HG02588 (cell line): ENCODE measurements around the gene ESYT2.

Experiments used
- ATAC-seq: cut with Tn5 transposase; IDR thresholded peaks from one replicate; pipeline ENCODE4 v1.9.1; 2021; ENCODE audit warnings: mild to moderate bottlenecking, moderate library complexity; ENCODE audit not compliant: unreplicated experiment

The ESYT2 gene

GRCh38 chr7:158745057-158745715, 84.1 kb downstream of the ESYT2 start:
- ATAC-seq = no peak

- no peak for ATAC-seq
Measured at GRCh38 chr7:158744070-158744469, 85.2 kb downstream of the ESYT2 start.

DNA sequence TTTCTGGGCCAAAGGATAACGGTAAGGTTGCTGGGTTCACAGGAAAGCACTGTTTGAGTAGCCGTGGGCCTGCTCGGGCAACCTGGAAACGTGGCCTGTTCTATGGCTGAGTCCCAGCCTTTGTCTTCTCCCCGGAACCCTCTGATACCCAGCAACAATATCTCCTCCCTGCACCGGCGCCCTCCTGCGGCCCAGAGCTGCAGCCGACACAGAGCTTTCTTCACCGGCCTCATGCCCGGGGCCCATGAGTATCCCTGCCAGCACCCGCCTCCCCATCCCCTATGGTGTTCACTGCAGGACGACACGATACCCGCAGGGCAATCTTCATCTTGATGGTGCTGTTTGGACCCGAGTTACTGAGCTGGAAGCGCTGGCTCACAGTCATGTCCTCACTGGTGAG, 86.1 kb downstream of the ESYT2 start:
- no peak for ATAC-seq

GRCh38 chr7:158742065-158742821, 87.1 kb downstream of the ESYT2 start:
- ATAC-seq = no peak

- no peak for ATAC-seq
Measured at GRCh38 chr7:158741294-158741666, 88.0 kb downstream of the ESYT2 start.

DNA sequence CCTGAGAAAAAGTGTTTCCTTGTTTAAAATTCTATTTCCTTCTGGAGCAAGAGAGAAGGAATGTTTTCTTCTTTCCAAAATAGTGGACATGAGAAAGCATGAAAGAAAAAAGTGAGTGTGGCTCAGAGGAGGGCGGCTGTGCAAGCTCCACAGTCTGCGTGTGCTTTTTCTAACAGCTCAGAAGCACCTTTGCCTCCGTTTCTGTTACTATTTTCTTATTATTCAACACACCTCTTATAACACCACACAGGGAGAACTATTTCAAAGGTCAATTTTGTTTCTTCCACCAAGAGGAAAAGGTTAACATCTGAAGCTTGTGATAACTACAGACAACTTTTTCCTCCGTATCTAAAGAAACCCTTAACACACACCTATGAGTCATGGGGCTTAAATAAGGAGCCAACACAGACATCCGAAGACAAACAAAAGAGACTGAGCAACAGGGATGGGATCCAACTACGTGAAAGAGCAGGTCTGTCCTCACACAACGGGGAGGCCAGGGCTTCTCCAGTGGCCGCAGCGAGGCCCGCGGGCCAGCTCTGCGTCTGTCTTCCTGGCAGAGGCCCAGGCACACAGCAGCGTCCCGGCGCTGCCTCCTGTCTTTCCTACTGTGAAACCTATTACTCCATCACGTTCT, 88.5 kb downstream of the ESYT2 start:
- ATAC-seq = no peak

GRCh38 chr7:158740013-158740656, 89.2 kb downstream of the ESYT2 start:
- ATAC-seq = no peak

DNA sequence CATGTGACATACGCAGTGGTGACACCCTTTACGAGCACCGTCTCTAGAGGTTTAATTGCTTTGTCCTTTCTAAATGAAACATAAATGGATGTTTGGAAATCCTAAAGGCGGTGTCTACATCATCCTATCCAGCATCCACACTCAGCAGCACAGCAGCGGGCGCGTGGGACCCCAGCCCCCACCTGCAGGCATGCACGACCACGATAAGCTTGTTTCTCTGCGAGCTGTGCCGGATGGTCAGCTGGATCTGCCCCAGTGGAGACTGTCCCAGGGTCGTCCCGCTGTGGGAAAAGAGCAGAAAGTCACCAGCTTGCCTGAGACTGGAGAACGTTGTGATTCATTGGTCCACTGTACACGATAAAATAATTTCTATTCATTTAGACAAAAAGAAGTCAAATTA, 90.5 kb downstream of the ESYT2 start:
- no peak for ATAC-seq

DNA sequence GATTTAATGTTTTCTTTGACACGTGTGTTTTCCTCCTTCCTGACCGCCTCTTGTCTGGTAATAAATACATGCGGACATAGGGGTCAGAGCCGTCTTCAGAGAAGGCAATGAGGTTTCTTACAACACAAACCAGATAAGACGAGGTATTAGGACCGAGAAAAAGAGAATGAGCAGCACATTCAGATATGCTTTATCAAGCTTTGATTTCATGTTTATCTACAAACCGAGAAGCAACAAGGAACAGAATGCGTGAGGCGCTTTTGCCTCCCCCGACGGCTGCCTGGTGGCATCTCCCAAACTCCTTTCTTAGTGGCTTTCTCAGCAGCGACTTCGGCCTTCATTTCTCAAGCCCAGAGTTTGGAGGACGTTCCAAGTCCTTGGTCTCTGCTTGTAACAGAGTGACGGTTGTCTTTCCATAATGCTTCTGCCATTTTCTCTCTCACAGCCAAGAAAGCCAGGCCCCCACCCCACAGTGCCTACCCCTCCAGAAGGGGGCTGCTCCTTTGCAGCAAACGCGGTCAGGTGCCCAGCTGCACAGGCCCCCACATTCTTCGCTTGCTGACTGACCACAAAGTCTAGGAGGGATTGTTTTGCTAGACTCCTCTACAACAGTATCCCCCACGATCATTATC, 92.1 kb downstream of the ESYT2 start:
- no peak for ATAC-seq

DNA sequence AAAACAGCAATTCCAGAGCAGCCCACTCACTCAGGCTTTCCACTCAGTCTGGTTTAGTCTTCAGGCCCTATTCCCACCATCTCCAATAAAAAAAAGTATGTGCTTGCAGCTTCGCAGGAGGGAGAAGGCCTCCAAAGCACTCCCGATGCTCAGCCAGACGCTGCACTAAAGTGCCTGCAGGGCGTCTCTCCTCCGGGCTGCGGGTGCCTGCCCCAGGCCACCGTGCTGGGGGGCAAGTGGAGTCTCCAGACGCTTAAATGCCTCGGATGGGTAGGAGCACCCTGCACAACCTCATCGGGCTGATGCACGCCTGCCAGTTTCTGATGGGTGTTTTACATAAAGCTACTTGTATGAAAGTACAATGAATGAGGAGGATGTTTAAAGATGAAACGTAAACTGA, 93.4 kb downstream of the ESYT2 start:
- ATAC-seq = no peak

- no peak for ATAC-seq
Measured at GRCh38 chr7:158734861-158735260, 94.4 kb downstream of the ESYT2 start.

GRCh38 chr7:158733775-158734494, 95.4 kb downstream of the ESYT2 start:
- no peak for ATAC-seq

- ATAC-seq = no peak
Measured at GRCh38 chr7:158733220-158733519, 96.1 kb downstream of the ESYT2 start.

- ATAC-seq = no peak
Measured at GRCh38 chr7:158732494-158733219, 96.7 kb downstream of the ESYT2 start.

GRCh38 chr7:158731761-158732160, 97.5 kb downstream of the ESYT2 start:
- ATAC-seq = no peak

- no peak for ATAC-seq
Measured at GRCh38 chr7:158730383-158731346, 98.6 kb downstream of the ESYT2 start.

DNA sequence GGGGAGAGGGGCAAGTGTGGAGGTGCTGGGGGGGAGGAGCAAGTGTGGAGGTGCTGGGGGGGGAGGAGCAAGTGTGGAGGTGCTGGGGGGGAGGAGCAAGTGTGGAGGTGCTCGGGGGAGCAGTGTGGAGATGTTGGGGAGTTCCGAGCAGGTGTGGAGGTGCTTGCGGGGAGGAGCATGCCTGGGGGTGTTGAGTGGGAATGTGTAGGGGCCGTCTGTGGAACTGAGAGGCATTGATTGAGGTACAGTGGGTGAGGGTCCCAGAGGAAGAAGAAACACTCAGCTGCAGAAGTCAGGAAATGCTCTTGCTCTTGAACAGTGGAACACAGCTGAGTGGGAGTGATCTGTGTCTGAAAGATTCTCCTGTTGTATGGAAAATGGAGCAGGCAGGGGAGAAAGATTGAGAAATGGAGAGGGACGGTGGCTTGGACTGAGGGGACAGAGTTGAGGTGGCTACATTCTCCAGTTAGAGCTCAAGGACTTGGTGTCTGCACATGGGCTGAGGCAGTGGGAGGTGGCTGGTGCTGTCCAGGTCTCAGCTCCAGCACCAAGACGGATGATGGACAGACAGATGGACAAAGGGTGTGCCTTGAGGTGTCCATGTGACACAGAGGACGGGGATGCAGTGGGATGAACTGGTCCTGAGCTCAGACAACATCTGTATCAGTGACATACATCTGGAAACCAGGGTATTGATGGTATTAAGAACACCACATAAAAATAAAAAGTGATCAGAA, 99.5 kb downstream of the ESYT2 start:
- ATAC-seq = no peak

DNA sequence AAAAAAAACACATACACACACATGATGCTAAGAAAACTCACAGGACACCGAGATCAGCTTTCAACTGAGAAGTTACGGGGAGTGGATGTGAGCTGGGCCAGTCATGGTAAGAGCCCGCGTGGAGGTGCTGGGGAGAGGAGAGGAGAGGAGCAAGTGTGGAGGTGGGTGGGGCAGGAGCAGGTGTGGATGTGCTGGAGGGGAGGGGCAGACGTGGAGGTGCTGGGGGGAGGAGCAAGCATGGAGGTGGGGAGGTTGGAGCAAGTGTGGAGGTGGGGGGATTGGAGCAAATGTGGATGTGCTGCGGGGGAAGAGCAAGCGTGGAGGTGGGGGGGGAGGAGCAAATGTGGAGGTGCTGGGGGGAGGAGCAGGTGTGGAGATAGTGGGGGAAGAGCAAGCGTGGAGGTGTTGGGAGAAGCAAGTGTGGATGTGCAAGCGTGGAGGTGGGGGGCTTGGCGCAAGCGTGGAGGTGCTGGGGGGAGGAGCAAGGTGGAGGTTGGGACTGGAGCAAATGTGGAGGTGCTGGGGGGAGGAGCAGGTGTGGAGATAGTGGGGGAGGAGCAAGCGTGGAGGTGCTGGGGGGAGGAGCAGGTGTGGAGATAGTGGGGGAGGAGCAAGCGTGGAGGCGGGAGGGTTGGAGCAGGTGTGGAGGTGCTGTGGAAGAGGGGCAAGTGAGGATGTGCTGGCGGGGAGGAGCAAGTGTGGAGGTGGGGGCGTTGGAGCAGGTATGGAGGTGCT, 100.2 kb downstream of the ESYT2 start:
- no peak for ATAC-seq
